GM18508 (cell line): ENCODE results near the gene FNDC3A.

ENCODE experiments used
- ATAC-seq: cut with Tn5 transposase; IDR thresholded peaks from one replicate; pipeline ENCODE4 v1.9.1; 2021; ENCODE audit warnings: moderate number of reproducible peaks; ENCODE audit not compliant: insufficient read depth, unreplicated experiment

The FNDC3A gene

DNA sequence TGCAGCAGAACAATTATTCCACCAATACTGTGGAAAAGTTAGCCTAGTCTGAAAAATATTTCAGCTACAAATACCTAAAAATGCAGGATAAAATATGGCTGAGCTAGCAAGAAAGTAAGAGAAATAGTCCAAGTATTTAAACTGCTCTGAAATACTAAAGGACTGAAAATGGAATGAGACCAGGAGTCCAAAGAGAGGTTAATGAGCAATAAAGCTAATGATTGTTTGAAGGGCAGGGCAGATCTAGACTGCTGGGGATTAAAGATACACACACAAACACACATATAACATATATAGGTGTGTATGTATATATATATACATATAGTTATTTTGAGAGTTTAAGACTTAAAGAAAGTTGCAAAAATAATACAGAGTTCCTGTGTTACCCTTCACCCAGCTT is 269.4 kb downstream of the FNDC3A start:
- no peak for ATAC-seq

DNA sequence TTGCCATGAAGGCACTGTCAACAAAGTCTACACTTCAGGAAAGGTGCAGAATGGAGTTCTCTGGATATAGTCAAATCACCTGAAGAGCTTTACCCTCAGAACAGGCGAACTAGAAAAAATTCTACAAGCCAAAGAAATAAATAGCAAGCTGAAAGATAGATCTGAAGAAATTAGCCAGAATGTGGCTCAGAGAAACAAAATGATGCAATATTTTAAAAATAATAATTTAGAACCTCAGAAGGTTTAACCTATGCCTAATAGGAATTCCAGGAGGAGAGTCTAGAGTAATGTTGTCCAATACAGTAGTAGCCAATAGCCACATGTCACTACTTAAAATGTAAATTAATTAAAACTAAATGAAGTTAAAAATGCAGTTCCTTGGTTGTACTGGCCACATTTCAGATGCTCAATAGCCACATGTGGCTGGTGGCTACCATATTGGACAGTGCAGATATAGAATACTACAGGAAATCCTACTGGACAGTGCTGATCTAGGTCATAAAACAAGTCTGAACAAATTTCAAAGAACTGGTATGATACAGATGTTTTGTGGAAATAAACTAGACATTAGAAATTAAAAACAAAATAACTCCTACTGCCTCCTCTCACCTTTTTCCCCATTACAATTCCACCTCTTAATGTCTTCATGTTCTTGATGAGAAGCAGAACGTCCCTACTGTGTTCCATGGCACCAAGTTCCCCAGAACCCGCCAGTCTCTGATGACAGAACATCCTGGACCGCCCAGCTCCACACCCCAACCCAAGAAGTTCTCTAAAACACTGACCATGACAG is 271.3 kb downstream of the FNDC3A start:
- peak; percentile 16 for ATAC-seq

DNA sequence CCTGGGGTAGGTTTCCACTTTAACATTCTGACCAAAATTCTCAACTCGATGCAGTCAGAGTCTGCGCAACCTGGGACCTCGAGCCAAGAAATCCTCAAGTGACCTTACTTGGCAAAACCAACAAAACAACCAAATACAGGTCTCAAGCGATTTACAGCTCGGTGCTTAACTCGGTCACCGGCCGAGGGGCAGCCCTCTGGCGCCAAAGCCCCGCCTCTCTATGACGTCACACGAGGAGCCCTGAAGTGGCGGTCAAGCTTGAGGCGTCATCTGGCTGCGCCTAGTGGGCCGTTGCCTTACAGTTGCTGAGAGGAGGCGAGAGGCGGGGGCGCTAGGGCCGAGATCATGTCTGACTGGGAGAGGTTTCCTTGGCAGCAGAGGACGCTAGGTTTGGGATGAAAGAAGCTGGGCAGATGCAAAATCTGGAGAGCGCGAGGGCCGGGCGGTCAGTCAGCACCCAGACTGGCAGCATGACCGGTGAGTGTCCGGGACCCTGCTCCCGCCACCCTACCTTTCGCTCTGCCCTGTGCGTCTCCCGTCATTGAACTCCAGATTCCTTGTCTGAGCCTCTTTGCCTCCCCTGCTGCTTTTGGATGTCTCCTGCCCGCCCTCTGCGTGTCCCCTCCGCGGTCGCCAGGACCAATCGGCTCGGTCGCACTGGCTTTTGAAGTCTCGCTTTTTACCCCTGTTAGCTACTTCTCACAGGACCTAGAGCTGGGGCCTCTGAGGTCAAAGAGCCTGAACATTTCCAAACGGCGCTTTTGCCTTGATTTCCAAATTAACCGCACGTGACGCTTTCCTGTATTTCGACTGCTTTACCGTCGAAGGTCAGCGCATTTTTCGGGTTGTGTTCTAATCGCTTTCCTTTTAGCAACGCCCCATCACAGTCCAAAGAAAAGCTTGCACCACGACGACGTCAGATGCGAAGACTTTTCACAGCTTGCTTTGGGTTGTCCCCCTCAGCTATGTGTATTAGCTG is 272.2 kb downstream of the FNDC3A start, which contains the start of gene CDADC1:
Gene CDADC1 (plus strand): TSS at position 283 of the 979 bp plus-strand sequence. CDS start 113 bp downstream, at position 396.
- ATAC-seq: peak; percentile 81

DNA sequence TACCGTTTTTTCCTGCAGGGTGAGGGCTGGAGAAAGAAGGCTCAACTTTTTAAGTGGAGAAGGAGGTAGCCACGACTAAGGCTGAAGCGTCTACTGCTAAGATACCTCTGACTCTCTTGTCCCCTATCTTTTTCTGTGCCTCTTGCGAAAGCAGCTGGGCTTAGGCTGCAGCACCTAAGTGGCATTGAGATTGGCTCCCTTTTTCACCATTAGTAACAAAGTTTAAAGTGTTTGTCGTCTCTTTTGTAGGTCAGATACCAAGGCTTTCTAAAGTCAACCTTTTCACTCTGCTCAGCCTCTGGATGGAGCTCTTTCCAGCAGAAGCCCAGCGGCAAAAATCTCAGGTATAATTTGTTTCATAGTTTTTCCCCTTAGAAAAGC is 272.9 kb downstream of the FNDC3A start:
- ATAC-seq: no peak

DNA sequence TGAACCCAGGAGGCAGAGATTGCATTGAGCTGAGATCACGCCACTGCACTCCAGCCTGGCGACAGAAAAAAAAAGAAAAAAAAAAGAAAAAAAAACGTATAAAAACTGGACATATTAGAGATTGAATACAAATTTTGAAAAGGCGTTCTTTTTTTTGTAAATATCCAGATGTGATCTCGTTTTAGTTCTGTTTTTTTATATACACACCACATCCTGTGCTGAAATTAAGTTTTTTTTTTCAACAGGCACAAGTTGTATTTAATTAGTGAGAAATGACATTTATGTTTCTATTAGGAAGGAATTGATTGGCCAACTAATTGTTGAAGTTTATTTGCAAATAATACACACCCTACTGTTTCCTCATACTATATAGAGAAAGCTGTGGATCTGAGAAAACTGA is 275.6 kb downstream of the FNDC3A start:
- ATAC-seq: no peak

DNA sequence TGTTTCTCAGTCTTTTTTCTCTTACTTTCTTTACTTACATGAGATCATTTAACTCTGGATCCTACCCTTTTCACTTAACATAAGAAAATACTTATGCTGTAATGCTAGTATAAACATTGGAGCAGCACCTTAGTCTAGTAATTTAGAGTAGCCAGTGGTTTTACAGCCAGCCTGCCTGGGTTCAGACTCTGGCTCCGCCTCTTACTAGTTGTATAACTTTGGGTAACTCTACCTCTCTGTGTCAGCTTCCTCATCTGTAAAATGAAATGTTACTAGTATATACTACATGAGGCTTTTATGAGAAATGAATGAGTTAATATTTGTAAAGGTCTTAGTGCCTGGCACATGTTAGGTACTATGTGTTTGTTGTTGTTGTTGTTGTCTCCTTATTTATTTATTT is 277.6 kb downstream of the FNDC3A start:
- ATAC-seq: no peak

DNA sequence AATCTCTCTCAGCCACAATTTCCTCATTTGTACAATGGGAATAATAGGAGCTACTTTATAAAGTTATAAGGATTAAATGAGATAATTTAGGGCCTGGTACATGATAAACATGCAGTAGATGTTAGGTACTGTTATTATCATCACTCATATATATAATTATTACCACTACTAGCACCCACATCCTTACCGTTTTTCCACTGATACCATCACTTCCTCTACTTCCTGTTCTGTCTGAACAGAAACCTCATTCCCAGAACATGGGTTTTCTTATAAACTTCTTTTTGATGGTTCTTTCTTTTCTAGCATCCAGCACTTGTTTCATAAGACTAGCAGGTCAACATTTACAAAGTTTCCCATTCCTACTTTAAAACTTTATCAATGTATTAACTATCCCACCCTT is 278.3 kb downstream of the FNDC3A start:
- ATAC-seq: no peak

DNA sequence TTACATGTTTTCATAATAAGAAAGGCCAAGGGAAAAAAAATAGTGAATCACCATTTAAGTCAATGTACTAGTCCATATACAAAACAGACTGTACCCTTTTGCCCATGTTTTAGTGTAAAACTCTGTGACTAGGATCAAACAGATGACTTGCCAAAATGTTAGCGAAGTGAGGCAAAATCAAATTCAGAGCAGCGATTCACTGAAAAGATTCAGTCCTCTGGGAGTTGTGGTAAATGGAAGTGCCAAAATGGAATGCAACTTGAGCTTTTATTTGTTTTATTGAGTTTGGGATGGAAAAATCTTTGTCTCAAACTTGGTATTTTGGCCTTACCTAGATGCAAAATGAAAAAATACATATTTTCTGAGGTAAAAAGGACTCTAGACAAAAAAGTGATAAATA is 281.1 kb downstream of the FNDC3A start:
- ATAC-seq: no peak

DNA sequence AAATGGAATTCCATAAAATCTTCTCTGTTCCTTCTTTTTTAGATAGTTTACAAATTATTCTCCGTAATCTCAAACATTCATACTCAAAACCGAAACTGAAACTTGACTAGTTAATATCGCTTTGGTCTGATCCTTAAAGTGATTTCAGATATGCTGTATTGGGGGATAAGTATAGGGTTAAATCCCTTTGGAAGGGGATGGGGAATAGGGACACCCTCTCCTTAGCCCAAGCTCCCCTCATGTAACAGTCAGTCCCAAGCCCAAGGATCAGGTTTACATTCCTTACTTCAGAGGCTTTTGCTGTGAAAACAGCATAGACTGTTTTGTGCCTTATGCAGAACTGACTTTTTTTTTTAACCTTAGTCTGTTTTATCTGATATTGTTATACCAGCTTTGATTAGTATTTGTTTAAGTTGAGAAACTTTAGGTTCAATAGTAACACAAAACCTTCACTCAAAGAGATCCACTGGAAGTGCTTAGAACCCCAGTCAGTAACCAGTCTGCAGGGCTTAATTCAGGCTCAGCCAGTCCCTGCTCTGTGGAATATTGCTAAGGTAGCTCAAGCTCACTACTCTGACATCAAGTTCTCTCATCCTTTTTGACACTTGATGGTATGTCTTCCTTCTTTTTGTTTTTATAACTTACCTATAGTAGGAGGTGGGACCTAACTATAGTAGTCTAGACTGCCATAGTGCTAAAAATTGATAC is 282.5 kb downstream of the FNDC3A start:
- ATAC-seq: no peak
